Breast epithelium (tissue), 3 donors: ENCODE results near the gene CRTAC1.

Source experiments
- CTCF ChIP-seq, 3 donors: fragments of 450-650 bp; IDR thresholded peaks; one replicate each; pipeline ENCODE4 v1.5.1; 2016 to 2017; ENCODE audit warnings: antibody characterized with exemption in 3 of 3, mild to moderate bottlenecking in 3 of 3, moderate library complexity in 3 of 3
- POLR2A ChIP-seq: fragments of 450-650 bp; IDR thresholded peaks from one replicate; pipeline ENCODE4 v1.6.1; 2016; ENCODE audit warnings: antibody characterized with exemption, mild to moderate bottlenecking, moderate library complexity

GRCh38 chr10:97888134-97888533, 142.3 kb downstream of the CRTAC1 start:
- TF ChIP-seq POLR2A (no peak), CTCF (IDR thresholded peaks at IDR 0.05) (no peak)
